Measurements from ENCODE around the gene ZFP1.
"Not testable (repeated sequence)": the region's sequence is repeated elsewhere in the genome, so short reads cannot be mapped to it uniquely, and the experiment has no call there.

Gene ZFP1

GRCh38 chr16:75113541-75114121 lies 34.7 kb upstream of the ZFP1 start:
- DNase-seq = no peak

- DNase-seq = no peak
These were observed 34.0 kb upstream of the ZFP1 start for GRCh38 chr16:75114179-75114945.

- no peak for DNase-seq
These were observed 33.1 kb upstream of the ZFP1 start for GRCh38 chr16:75114946-75115825.

GRCh38 chr16:75116081-75116910 lies 32.0 kb upstream of the ZFP1 start, which contains the start of gene LDHD:
LDHD (minus strand) TSS chr16:75116780; CDS start chr16:75116720, 60 bp downstream.
- DNase-seq = no peak

- no peak for DNase-seq
These were observed 31.4 kb upstream of the ZFP1 start for GRCh38 chr16:75116911-75117245.

GRCh38 chr16:75118943-75119539 lies 29.3 kb upstream of the ZFP1 start:
- DNase-seq = no peak

GRCh38 chr16:75120253-75120652 lies 28.1 kb upstream of the ZFP1 start:
- DNase-seq = no peak

GRCh38 chr16:75121949-75122568 lies 26.3 kb upstream of the ZFP1 start:
- no peak for DNase-seq

- DNase-seq = no peak
These were observed 25.7 kb upstream of the ZFP1 start for GRCh38 chr16:75122609-75123008.

GRCh38 chr16:75127713-75128415 lies 20.5 kb upstream of the ZFP1 start:
- no peak for DNase-seq

- DNase-seq = not testable (repeated sequence)
These were observed 18.7 kb upstream of the ZFP1 start for GRCh38 chr16:75129421-75130149.

- DNase-seq = no peak
These were observed 18.1 kb upstream of the ZFP1 start for GRCh38 chr16:75130150-75130771.

GRCh38 chr16:75131081-75131480 lies 17.2 kb upstream of the ZFP1 start:
- DNase-seq = no peak

- DNase-seq = no peak
These were observed 10.1 kb upstream of the ZFP1 start for GRCh38 chr16:75138233-75138632.

GRCh38 chr16:75138636-75139035 lies 9.7 kb upstream of the ZFP1 start:
- DNase-seq = no peak

- no peak for DNase-seq
These were observed 8.8 kb upstream of the ZFP1 start for GRCh38 chr16:75139498-75139897.

- DNase-seq = no peak
These were observed 4.4 kb upstream of the ZFP1 start for GRCh38 chr16:75143941-75144340.

- no peak for DNase-seq
These were observed 385 bp upstream of the ZFP1 start for GRCh38 chr16:75147968-75148310.

- DNase-seq = no peak
These were observed 3.5 kb downstream of the ZFP1 start for GRCh38 chr16:75151798-75152197.

- no peak for DNase-seq
These were observed 4.3 kb downstream of the ZFP1 start for GRCh38 chr16:75152635-75153034.

All from stimulated activated CD8-positive, alpha-beta memory T cell treated with anti-CD3 and anti-CD28 coated beads, Interleukin-4, amount 100 ng/mL, for 48 hours (primary cell).